ACC112 (cell line): Measurements from ENCODE around the gene MTFR1L.

Experiments used
- H2AFZ ChIP-seq: fragments of 200-600 bp; sonication (generic); one replicate; pipeline ENCODE4 v1.6.0; 2017; ENCODE audit warnings: antibody characterized with exemption, low read length; ENCODE audit not compliant: unreplicated experiment
- H3K27ac ChIP-seq: fragments of 200-600 bp; sonication (generic); 2 replicates; pipeline ENCODE4 v1.5.1; 2014; ENCODE audit warnings: low read depth, mild to moderate bottlenecking, antibody characterized with exemption, low read length, moderate library complexity
- H3K27me3 ChIP-seq: fragments of 200-600 bp; sonication (generic); 2 replicates; pipeline ENCODE4 v1.6.1; 2014; ENCODE audit warnings: mild to moderate bottlenecking, antibody characterized with exemption, low read length, moderate library complexity, mixed read lengths; ENCODE audit not compliant: insufficient read depth
- H3K36me3 ChIP-seq: fragments of 200-600 bp; sonication (generic); 2 replicates; pipeline ENCODE4 v1.6.1; 2016; ENCODE audit warnings: mild to moderate bottlenecking, antibody characterized with exemption, low read length, moderate library complexity, mixed read lengths; ENCODE audit not compliant: insufficient read depth
- H3K4me1 ChIP-seq: fragments of 200-600 bp; sonication (generic); one replicate; pipeline ENCODE4 v1.6.1; 2016; ENCODE audit warnings: low read length, mixed read lengths; ENCODE audit not compliant: insufficient read depth, unreplicated experiment, control insufficient read depth
- H3K4me3 ChIP-seq: fragments of 200-600 bp; sonication (generic); 2 replicates; pipeline ENCODE4 v1.5.1; 2014; ENCODE audit warnings: mild to moderate bottlenecking, low read depth, low read length
- H3K79me2 ChIP-seq: fragments of 200-600 bp; sonication (generic); one replicate; pipeline ENCODE4 v1.6.0; 2016; ENCODE audit warnings: low read length; ENCODE audit not compliant: control insufficient read depth, unreplicated experiment, insufficient read depth

MTFR1L gene

GRCh38 chr1:25875154-25875855 lies 55.6 kb downstream of the MTFR1L start, which contains the start of gene PAQR7:
PAQR7 (minus strand) TSS chr1:25875708; CDS start chr1:25863839, 11,869 bp downstream.
- H3K27ac ChIP-seq: peak within 1 kb of the TSS; percentile 41; the same call in 1 of the 2 replicates
- H3K4me1 ChIP-seq: peaks cover 16% of the 10 kb centered on the region
- peak within 1 kb of the TSS; percentile 88 for H3K4me3 ChIP-seq
- H3K36me3 ChIP-seq: no peaks in the 10 kb centered on the region
- peak within 1 kb of the TSS; percentile 20 for H2AFZ ChIP-seq
- no peaks in the 10 kb centered on the region for H3K27me3 ChIP-seq
- peaks cover 16% of the 10 kb centered on the region for H3K79me2 ChIP-seq

DNA sequence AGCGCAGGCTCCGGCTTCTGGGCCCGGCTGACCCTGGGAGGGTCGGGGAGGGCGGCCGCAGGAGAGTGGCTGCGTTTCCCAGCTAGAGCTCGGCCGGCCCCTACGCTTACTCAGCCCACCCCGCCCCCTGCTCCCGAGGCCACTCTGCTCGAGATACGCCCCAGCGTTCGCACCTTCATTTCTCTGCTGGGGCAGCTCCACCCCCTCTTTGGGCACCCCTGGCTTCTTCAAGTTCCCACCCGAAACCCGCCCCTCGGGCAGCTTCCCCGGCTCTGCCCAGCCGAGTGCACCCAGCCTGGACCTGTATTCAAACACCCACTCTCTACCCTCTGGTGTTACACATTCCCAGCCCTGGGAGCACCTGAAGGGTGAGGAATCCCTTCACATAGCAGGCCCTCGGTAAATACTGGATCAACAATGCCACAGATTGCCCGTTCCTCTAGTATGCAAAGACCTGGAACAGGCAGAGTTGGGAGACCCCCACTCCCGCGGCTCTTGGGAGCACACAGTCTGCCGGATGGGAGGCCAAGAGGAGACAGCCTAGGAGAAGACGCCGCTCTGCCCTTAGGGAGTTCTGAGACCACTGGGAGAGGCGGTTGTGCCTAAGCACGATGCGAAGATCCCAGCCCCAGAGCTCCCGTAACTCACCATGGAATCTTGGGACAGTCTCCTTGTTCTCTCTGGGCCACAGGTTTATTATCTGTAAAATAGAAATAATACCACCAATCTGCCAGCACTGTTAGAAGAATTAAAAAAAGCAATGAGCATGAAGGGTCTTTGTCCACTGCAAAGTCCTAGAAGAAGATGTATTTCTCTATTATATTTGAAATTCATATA lies 56.3 kb downstream of the MTFR1L start:
- peak overlapping the region; percentile 88 for H3K4me3 ChIP-seq
- peak overlapping the region; percentile 20 for H2AFZ ChIP-seq
- H3K27ac ChIP-seq: peak overlapping the region; percentile 41; the same call in 1 of the 2 replicates
- H3K4me1 ChIP-seq: peaks cover 16% of the 10 kb centered on the region
- H3K27me3 ChIP-seq: no peaks in the 10 kb centered on the region
- peaks cover 16% of the 10 kb centered on the region for H3K79me2 ChIP-seq
- H3K36me3 ChIP-seq: no peaks in the 10 kb centered on the region

DNA sequence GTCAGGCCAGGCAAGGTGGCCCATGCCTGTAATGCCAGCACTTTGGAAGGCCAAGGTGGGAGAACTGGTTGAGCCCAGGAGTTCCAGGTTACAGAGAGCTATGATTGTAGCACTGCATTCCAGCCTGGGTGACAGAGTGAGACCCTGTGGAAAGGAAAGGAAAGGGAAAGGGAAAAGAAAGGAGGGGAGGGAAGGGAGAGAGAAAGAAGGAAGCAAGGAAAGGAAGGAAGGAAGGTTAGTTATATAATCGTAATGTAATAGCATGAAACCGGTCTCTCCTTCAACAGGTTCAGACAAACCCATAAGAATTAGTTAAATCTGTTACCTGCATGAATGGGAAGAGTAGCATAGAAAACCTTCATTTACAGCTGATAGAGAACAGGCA lies 56.9 kb downstream of the MTFR1L start:
- H3K27me3 ChIP-seq: no peaks in the 10 kb centered on the region
- peaks cover 14% of the 10 kb centered on the region for H3K79me2 ChIP-seq
- H3K4me1 ChIP-seq: peaks cover 16% of the 10 kb centered on the region
- H3K27ac ChIP-seq: no peak overlapping the region
- no peaks in the 10 kb centered on the region for H3K36me3 ChIP-seq
- H2AFZ ChIP-seq: no peak overlapping the region
- H3K4me3 ChIP-seq: no peak overlapping the region

DNA sequence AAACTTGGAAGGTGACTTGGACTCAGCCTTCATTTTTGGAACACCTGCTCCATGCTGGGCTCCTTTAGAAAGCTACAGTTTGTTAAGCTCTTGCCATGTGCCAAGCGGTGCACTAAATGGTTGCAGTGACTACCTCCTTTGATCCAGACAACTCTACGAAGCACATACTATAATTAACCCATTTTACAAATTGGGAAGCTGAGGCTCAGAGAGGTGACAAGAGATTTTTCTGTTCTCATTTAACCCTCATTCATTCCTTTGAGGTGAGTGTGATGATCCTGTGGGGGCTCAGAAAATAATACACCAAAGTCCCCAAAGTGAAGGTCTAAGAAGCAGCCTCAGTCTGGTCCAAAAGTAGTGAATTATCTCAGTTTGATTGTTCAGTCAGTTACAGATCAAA lies 57.4 kb downstream of the MTFR1L start:
- H3K27ac ChIP-seq: no peak overlapping the region
- peaks cover 13% of the 10 kb centered on the region for H3K79me2 ChIP-seq
- no peak overlapping the region for H2AFZ ChIP-seq

GRCh38 chr1:25878690-25879089 lies 58.9 kb downstream of the MTFR1L start:
- Histone ChIP-seq H3K27me3 (no peaks in the 10 kb centered on the region), H3K4me1 (peaks cover 7% of the 10 kb centered on the region), H3K4me3 (no peak overlapping the region), H3K79me2 (peaks cover 7% of the 10 kb centered on the region), H3K27ac (no peak overlapping the region), H3K36me3 (no peaks in the 10 kb centered on the region), H2AFZ (no peak overlapping the region)

More for the DNA sequence above, 57.4 kb downstream of the MTFR1L start:
- H3K4me3 ChIP-seq: no peak overlapping the region
- H3K4me1 ChIP-seq: peaks cover 16% of the 10 kb centered on the region
- H3K36me3 ChIP-seq: no peaks in the 10 kb centered on the region
- no peaks in the 10 kb centered on the region for H3K27me3 ChIP-seq

DNA sequence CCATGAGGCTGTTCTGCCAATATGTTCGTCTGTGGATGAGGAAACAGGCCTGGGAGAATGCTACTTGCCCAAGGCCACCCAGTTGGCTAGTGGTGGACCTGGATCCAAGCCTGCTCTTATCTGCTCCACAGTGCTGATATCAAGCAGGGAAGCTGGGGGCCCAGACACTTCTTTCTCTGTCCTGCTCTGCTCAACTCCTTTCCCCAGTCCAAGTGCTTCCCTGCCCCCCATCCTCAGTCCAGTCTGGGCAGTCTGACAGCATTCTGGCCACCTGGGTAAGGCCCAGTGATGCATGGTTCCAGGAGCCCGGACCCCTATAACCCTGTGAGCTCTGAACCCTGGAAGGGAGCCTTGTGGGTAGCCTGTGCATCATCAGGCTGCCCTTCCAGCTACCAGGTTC lies 59.9 kb downstream of the MTFR1L start:
- H3K4me1 ChIP-seq: no peaks in the 10 kb centered on the region
- no peak overlapping the region for H3K27ac ChIP-seq
- H3K27me3 ChIP-seq: no peaks in the 10 kb centered on the region
- no peaks in the 10 kb centered on the region for H3K79me2 ChIP-seq
- no peak overlapping the region for H3K4me3 ChIP-seq
- no peak overlapping the region for H2AFZ ChIP-seq
- H3K36me3 ChIP-seq: no peaks in the 10 kb centered on the region

- H3K79me2 ChIP-seq: no peaks in the 10 kb centered on the region
- H3K4me3 ChIP-seq: no peak overlapping the region
- no peak overlapping the region for H3K27ac ChIP-seq
- H2AFZ ChIP-seq: no peak overlapping the region
- no peaks in the 10 kb centered on the region for H3K27me3 ChIP-seq
- H3K4me1 ChIP-seq: no peaks in the 10 kb centered on the region
- H3K36me3 ChIP-seq: no peaks in the 10 kb centered on the region
Observed at GRCh38 chr1:25880518-25880917, 60.8 kb downstream of the MTFR1L start.

DNA sequence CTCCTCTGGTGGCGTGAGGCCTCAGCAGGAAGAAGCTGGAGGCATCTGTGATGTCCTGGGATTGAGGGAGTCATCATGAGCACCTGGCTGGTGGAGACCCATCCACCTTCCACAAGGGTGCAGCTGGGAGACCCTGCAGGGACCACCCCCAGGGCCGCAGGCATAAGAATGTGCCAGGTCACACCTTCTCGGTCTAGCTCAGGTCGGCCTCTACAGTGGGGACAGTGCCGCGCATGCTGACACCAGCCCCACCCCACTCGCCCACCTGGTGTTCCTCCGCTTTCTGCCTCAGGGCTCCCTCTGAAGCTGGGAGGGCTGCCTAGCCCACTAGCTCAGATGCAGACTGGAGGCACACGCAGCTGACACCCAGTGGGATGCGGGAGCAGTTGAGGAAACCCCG lies 61.5 kb downstream of the MTFR1L start:
- no peaks in the 10 kb centered on the region for H3K36me3 ChIP-seq

More for the DNA sequence above, 61.5 kb downstream of the MTFR1L start:
- Histone ChIP-seq H3K27me3 (no peaks in the 10 kb centered on the region), H3K27ac (no peak overlapping the region), H2AFZ (no peak overlapping the region), H3K4me3 (no peak overlapping the region), H3K79me2 (no peaks in the 10 kb centered on the region), H3K4me1 (no peaks in the 10 kb centered on the region)
